Dendritic cell treated with granulocyte-macrophage colony-stimulating factor and Interleukin-4, amounts not matched to agents 40 ng/mL and 50 ng/mL, for 4 days (primary cell): ENCODE data around the gene LDLRAD3.

Experiments
- H3K27ac Mint-ChIP-seq: one replicate; pipeline ENCODE4 v1.8.0; 2022; ENCODE audit warnings: mild to moderate bottlenecking, mixed read lengths
- H3K27me3 Mint-ChIP-seq: one replicate; pipeline ENCODE4 v1.8.0; 2022; ENCODE audit warnings: mild to moderate bottlenecking, mixed read lengths
- H3K36me3 Mint-ChIP-seq: one replicate; pipeline ENCODE4 v1.8.0; 2022; ENCODE audit warnings: low read depth, mixed read lengths
- H3K4me1 Mint-ChIP-seq: one replicate; pipeline ENCODE4 v1.8.0; 2022; ENCODE audit warnings: low read depth, mixed read lengths
- H3K4me3 Mint-ChIP-seq: one replicate; pipeline ENCODE4 v1.8.0; 2022; ENCODE audit warnings: mild to moderate bottlenecking, moderate library complexity, mixed read lengths
- H3K9me3 Mint-ChIP-seq: one replicate; pipeline ENCODE4 v1.8.0; 2022; ENCODE audit warnings: mixed read lengths
- intact Hi-C: fragments of 100-400 bp; cut with micrococcal nuclease; formaldehyde crosslinking; loops from one replicate; pipeline ENCODE4 v1.15.0; 2022

The LDLRAD3 gene

DNA sequence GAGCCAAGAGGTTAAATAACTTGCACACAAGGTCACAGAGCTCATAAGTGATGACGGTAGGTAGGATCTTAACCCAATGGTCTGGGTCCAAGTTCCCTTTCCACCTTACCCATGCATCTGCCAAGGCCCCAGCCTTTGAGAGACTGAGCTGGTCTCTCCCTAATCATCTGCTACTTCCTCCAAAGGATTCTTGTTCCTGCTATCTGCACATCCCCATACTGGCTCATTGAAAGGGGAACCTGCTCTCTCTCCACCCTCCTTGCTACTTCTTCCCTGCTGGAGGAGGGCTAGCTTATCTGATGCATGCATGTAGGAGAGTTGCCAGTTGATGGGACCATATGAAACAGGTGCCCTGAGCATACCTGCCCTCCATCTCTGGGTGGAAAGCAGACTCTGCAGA lies 297.6 kb downstream of the LDLRAD3 start:
- Mint-ChIP-seq H3K27me3 (peaks cover 5% of the 10 kb centered on the region), H3K9me3 (no peaks in the 10 kb centered on the region), H3K36me3 (no peaks in the 10 kb centered on the region), H3K4me3 (no peak overlapping the region), H3K4me1 (peaks cover 13% of the 10 kb centered on the region), H3K27ac (no peak overlapping the region)
- intact Hi-C loops = no loop called here

DNA sequence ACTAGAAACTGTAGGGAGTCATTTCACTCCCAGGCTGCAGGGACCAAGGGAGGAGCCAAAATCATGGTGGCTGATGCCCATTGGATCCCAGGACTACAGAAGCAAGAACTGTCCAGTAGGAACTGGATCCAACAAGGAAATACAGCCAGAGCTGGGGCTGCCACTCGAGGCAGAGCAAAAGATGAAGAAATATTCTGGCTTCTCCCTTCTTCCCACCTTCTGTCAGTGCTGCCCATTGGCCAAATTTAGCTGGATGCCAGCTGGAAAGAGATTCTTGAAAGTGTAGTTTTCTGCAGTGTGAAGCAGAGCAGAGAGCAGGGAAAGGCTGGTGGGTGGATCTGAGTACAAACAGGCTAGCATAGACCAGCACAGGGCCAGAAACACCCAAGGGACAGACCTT lies 299.8 kb downstream of the LDLRAD3 start:
- Mint-ChIP-seq H3K36me3 (no peaks in the 10 kb centered on the region), H3K9me3 (no peaks in the 10 kb centered on the region), H3K4me3 (no peak overlapping the region), H3K4me1 (peaks cover 15% of the 10 kb centered on the region), H3K27me3 (peaks cover 12% of the 10 kb centered on the region), H3K27ac (no peak overlapping the region)
- intact Hi-C loops = no loop called here

DNA sequence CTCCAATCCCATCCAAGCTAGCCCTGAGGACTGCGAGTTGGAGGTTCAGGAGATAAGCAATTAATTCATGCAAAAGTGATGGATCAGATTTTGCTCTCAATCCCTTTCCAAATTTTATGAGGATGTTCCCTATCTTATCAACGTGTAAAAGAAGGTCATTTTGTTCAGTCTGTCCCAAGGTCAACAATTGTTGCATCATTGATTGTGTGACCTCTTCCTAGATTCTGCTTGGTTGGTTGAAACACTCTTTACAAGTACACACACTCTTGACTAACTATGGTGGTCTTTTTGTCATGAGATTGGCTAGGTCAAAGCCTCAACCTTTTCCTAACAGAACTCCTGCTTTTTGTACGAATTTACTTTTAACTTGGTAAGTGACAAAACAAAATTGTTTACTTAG lies 303.6 kb downstream of the LDLRAD3 start:
- H3K4me3 Mint-ChIP-seq = no peak overlapping the region
- no peak overlapping the region for H3K27ac Mint-ChIP-seq
- H3K36me3 Mint-ChIP-seq = no peaks in the 10 kb centered on the region
- peaks cover 16% of the 10 kb centered on the region for H3K27me3 Mint-ChIP-seq
- peaks cover 10% of the 10 kb centered on the region for H3K4me1 Mint-ChIP-seq
- no peaks in the 10 kb centered on the region for H3K9me3 Mint-ChIP-seq
- intact Hi-C loops = no loop called here

DNA sequence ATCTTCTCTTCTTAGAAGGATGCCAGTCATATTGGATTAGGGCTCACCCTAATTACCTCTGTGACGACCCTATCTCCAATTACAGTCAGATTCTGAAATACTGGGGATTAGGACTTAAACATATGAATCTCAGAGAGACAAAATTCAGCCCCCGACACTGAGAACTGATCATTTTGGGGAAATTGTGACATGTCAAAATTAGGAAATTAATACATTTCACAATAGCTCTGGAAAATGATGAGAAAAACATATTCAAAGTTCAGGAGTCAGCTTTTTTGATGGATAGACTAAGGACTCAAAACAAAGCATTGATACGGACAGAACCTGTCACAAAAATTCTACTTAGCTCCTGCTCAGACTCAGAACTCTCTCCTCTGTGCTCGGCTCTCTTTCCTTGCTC lies 304.6 kb downstream of the LDLRAD3 start:
- intact Hi-C loops = no loop called here
- Mint-ChIP-seq H3K27ac (no peak overlapping the region), H3K4me1 (peaks cover 10% of the 10 kb centered on the region), H3K4me3 (no peak overlapping the region), H3K36me3 (no peaks in the 10 kb centered on the region), H3K27me3 (peaks cover 19% of the 10 kb centered on the region), H3K9me3 (no peaks in the 10 kb centered on the region)

DNA sequence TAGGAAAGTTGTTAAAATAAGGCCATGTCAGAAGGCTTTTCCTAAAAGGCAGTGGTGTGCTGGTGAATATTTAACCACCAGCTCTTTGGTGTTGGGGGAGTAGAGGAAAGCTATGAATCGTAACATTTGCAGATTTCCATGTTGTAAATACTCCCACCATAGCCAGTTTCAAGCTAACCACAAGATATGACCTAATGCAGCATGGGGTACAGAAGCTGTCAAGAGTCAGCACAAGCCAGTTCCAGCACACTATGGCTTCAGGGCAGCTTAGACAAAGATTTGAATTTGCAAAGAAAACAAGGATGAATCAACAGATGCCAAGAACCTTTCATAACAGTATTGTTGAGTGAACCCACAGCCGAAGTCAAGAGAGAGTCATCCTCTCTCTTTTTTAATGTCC lies 305.4 kb downstream of the LDLRAD3 start:
- no peak overlapping the region for H3K27ac Mint-ChIP-seq
- intact Hi-C loops = no loop called here
- H3K4me3 Mint-ChIP-seq = no peak overlapping the region
- H3K36me3 Mint-ChIP-seq = no peaks in the 10 kb centered on the region
- peaks cover 10% of the 10 kb centered on the region for H3K4me1 Mint-ChIP-seq
- H3K9me3 Mint-ChIP-seq = no peaks in the 10 kb centered on the region
- H3K27me3 Mint-ChIP-seq = peaks cover 20% of the 10 kb centered on the region

DNA sequence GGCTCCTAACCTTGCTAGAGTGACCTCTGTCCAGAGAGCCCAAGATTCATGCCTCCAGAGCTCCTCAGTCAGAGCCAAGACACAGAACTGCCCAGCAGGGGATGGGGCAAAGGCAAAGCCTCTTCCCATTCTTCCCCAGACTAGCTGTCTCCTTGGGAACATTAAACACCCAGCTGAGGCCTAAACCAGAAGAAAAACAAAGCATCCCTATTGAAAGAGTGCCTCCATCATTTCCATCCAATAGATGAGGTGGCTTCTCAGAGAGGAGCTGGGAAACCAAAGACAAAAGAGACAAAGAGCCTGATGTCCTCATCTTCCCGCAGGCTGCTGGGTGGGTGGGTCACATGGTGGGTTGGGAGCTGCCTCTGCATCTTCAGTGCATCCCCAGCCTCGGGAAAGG lies 308.0 kb downstream of the LDLRAD3 start:
- no peaks in the 10 kb centered on the region for H3K9me3 Mint-ChIP-seq
- H3K4me3 Mint-ChIP-seq = no peak overlapping the region

DNA sequence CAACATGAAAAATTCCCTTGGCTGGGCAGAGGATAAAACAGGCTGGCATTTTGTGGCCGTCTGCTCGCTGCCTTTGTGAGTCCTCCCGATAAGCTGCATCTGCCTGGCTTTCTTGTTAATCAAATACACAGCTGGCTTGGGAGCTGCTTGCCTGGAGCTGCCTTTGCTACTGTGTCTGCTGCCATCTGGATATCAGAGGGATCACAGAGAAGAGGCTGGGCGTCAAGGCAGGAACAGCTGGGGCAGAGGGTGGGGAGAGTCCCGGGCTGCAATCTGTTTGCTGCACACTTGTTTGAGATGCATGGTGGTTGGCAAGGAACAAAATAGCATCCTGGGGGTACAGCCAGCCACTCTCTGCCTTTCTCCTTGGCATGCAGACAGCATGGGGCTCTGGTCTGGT lies 309.4 kb downstream of the LDLRAD3 start:
- H3K4me3 Mint-ChIP-seq = no peak overlapping the region
- intact Hi-C loops = no loop called here
- H3K36me3 Mint-ChIP-seq = no peaks in the 10 kb centered on the region
- peaks cover 5% of the 10 kb centered on the region for H3K4me1 Mint-ChIP-seq
- H3K27me3 Mint-ChIP-seq = peaks cover 21% of the 10 kb centered on the region
- H3K9me3 Mint-ChIP-seq = no peaks in the 10 kb centered on the region
- H3K27ac Mint-ChIP-seq = no peak overlapping the region

More for the DNA sequence above, 308.0 kb downstream of the LDLRAD3 start:
- Mint-ChIP-seq H3K4me1 (peaks cover 10% of the 10 kb centered on the region), H3K27me3 (peaks cover 21% of the 10 kb centered on the region), H3K36me3 (no peaks in the 10 kb centered on the region), H3K27ac (no peak overlapping the region)
- intact Hi-C loops = no loop called here

DNA sequence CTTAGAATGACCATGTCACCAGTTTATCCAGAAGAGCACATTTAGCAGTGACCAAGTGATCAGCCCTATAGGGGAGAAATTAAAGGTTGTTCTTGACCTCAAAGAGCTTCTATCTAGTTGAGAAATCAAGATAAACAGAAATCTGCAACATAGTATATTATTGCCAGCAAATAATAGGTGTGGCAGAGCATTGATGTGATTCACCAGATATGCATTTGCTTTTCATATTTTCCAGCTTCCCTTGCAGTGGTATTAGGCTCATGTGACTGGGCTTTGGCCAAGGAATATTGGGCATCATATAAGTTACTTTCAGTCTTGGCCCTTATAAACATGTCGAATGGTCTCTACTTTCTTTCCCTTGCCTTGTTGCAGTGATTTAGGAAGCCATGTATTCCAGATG lies 310.9 kb downstream of the LDLRAD3 start:
- Mint-ChIP-seq H3K9me3 (no peaks in the 10 kb centered on the region), H3K4me3 (no peak overlapping the region), H3K36me3 (no peaks in the 10 kb centered on the region), H3K27ac (no peak overlapping the region), H3K27me3 (peaks cover 30% of the 10 kb centered on the region), H3K4me1 (no peaks in the 10 kb centered on the region)
- intact Hi-C loops = no loop called here

DNA sequence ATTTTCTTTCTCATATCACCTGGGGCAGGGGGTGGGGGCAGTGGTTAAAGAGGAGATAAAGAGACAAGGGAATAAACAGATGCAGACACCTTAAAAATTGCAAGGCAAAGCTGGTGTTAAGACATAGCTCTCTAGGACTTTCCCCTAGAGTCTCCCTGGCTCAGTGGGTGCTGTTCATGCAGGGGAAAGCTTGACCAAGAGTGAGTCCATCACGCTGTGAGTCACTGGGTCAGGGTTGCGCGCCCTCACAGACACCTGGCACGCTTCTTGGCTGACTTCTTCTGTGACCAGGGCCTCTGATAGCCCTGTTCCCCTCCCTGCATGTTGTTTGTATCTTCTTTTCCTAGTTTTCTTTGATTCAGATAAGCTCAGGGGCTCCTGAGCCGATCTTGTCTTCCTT lies 313.5 kb downstream of the LDLRAD3 start:
- intact Hi-C loops = no loop called here
- Mint-ChIP-seq H3K27ac (no peak overlapping the region), H3K4me1 (no peaks in the 10 kb centered on the region), H3K9me3 (no peaks in the 10 kb centered on the region), H3K36me3 (no peaks in the 10 kb centered on the region), H3K27me3 (peaks cover 39% of the 10 kb centered on the region), H3K4me3 (no peak overlapping the region)

DNA sequence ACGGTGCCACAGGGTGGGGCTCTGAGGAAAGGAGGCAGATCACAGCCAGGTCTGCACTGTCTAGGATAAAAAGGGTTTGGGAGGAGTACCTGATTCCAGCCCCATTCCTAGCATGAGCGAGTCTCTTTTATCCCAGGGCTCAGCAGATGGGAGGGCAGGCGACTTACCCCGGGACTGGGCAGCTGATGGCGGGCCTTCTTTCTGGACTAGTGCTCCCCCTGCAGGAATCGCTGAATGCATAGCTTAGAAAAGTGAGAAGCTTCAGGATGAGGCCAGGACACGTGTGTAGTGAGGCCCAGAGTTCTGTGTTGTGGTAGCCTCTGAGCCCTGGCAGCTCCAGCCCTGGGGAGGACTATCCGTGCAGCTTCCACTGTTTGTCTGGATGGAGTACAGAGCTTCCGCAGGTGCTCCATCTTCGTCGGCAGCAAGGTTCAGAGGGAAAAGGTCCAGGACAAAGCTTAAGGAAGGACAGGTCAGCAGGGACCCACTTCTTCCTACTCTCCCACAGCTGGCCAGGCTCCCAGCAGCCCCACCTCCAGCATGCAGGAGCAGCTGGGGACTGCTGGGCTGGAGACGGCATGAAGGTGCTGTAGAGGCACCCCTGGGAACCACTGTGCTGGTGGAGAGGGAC lies 315.0 kb downstream of the LDLRAD3 start:
- no peak overlapping the region for H3K4me3 Mint-ChIP-seq
- H3K9me3 Mint-ChIP-seq = no peaks in the 10 kb centered on the region
- intact Hi-C loops = loop anchor here (2.0 kb wide), 1 partner anchor 642 kb away; no protein-coding TSS in a partner anchor
- no peak overlapping the region for H3K27ac Mint-ChIP-seq
- no peaks in the 10 kb centered on the region for H3K36me3 Mint-ChIP-seq
- peaks cover 40% of the 10 kb centered on the region for H3K27me3 Mint-ChIP-seq
- no peaks in the 10 kb centered on the region for H3K4me1 Mint-ChIP-seq

DNA sequence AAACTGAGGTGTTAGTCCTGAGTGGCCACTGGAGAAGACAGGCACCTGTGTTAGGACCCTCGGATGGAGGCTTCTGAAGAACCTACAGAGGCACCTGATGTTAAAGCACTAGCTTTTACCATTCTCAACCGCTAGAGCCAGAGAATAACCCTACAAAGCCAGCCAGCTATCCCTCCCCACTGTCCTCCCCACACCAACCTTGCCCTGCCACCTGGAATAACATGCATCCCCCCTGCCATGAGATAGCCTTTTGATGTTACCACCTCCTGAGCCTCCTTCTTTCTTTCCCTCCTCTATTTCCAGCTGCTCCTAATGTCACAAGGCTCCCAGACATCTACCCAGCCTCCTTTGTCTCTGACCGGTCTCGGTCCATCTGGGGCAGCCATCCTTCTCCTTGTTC lies 317.2 kb downstream of the LDLRAD3 start:
- H3K4me3 Mint-ChIP-seq = no peak overlapping the region
- intact Hi-C loops = no loop called here
- no peaks in the 10 kb centered on the region for H3K4me1 Mint-ChIP-seq
- H3K36me3 Mint-ChIP-seq = no peaks in the 10 kb centered on the region
- peaks cover 46% of the 10 kb centered on the region for H3K27me3 Mint-ChIP-seq
- no peaks in the 10 kb centered on the region for H3K9me3 Mint-ChIP-seq
- H3K27ac Mint-ChIP-seq = no peak overlapping the region

DNA sequence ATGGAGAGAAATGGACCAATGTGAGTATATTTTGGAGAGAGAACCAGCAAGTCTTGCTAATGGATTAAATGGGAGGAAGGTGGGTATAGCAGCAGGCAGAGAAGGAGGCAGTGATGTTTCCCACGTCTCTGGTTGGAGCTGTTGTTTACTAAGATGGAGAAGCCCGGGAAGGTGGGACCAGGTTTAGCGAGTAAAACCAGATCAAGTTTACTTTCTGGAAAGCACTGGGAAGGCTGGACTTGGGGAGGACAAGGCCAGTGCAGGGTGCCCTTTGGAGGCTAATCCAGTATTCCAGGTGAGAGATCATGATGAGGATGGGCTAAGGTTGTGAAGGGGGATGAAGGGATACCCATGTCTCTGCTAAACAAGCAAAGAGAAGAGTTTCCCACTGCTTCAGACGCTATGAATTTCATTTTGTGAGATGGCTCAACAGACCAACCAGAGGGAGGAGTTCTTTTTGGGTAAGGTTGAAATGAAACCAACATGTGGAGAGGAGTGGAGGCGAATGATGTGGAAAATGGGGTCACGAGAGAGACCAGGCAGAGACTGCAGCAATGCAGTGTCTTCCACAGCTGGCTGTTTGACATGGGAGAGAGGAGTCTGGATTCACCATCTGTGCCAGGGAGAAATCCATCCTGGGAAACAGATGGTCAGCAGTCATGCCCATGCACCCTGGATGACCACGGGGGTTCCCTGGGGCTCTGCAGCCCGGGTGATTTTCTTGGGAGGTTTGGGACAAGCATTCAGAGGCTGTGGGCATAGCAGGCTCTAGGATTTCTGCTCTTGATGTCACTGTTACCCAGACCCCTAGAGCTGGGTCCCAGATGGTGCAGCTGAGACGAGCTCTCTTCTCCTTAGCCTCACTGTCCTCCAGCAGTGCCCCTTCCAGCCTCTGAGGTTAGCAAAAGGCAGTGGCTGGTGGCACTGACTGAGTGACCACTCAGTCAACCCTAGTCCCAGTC lies 320.4 kb downstream of the LDLRAD3 start:
- Mint-ChIP-seq H3K36me3 (no peaks in the 10 kb centered on the region), H3K9me3 (no peaks in the 10 kb centered on the region), H3K27me3 (peaks cover 24% of the 10 kb centered on the region), H3K4me1 (no peaks in the 10 kb centered on the region), H3K4me3 (no peak overlapping the region), H3K27ac (no peak overlapping the region)
- intact Hi-C loops = no loop called here

DNA sequence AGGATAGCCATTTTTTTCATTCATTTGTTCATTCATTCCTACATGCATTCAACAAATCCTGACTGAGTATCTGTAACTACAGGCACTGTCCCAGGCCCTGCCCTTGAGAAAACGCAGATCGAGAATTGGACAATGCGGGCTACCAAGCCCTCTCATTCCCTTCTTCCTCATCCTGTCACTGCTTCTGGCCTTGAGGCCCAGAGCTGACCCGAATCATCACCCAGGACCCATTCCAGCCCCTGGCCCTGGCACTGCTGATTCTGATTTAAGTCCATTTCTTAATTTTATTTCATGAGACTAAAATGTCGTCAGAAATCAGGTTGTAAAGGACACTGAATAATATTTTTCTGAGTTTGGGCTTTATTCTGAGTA lies 321.1 kb downstream of the LDLRAD3 start:
- peaks cover 6% of the 10 kb centered on the region for H3K36me3 Mint-ChIP-seq
- no peak overlapping the region for H3K4me3 Mint-ChIP-seq
- peaks cover 23% of the 10 kb centered on the region for H3K27me3 Mint-ChIP-seq
- H3K27ac Mint-ChIP-seq = no peak overlapping the region
- no peaks in the 10 kb centered on the region for H3K9me3 Mint-ChIP-seq
- intact Hi-C loops = loop anchor here (5.0 kb wide), 1 partner anchor 778 kb away; no protein-coding TSS in a partner anchor
- no peaks in the 10 kb centered on the region for H3K4me1 Mint-ChIP-seq

DNA sequence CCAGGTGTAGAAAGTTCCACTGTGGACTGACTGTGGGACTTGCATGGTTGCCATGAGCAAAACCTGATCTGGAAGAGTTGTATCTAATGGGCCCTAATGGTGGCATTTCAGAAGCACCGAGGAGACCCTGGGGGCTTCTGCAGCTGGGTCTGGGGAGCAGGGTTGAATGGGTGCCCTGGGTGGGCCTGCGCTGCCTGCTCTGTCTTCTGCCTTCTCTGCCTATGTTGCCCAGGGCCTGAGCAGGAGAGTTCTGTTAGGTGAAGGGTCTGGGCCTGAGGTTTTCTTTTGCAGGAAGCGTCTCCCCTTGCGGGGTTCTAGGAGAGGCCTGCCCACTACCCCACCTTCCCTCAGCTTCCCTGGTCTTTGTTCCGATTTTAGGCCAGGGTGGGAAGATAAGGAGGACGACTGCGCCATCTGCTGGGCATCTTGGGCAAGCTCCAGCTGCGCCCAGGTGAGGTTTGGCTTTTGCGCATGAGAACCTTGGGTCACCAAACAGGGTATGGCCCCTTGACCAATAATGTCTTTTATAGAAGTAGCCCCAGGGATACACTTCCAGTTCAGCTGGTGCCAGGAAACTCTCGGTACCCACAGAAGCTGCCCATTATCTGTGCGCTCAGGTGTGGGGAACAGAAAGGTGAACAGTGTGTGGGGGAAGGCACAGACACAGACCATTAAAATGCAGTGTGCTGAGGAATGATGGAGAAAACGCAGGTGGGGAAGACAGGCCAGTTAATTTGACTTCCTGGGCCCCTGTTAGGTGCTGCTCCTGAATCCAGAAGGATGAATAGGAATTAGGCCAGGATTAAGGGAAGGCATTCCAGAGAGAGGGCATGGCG lies 322.1 kb downstream of the LDLRAD3 start:
- H3K36me3 Mint-ChIP-seq = peaks cover 17% of the 10 kb centered on the region
- no peak overlapping the region for H3K4me3 Mint-ChIP-seq
- H3K27me3 Mint-ChIP-seq = peaks cover 19% of the 10 kb centered on the region
- intact Hi-C loops = loop anchor here (1.0 to 5.0 kb wide), 3 partner anchors 223 to 779 kb away; no protein-coding TSS in a partner anchor
- H3K27ac Mint-ChIP-seq = no peak overlapping the region
- no peaks in the 10 kb centered on the region for H3K4me1 Mint-ChIP-seq
- no peaks in the 10 kb centered on the region for H3K9me3 Mint-ChIP-seq
